Esophagus muscularis mucosa (tissue), 4 donors: ENCODE data around the gene ZNG1C. TPM values are rescaled to one million over a fixed set of nuclear protein-coding genes. Genes with fewer than 3 reads are reported as not detected.
"Not testable (repeated sequence)": the region's sequence is repeated elsewhere in the genome, so short reads cannot be mapped to it uniquely, and the experiment has no call there.

Source experiments
- DNase-seq: peaks from one replicate; pipeline ENCODE4 v3.0.0-alpha.2; 2017; ENCODE audit errors: extremely low spot score
- H3K27ac ChIP-seq, 4 donors: fragments of 200-600 bp; sonication (generic); replicated peaks in 1 of 4; 1 replicate in 3 of 4; 2 replicates in 1 of 4; pipeline ENCODE4 v1.5.1; 2016 to 2019; ENCODE audit warnings: mild to moderate bottlenecking in 1 of 4
- H3K27me3 ChIP-seq, 4 donors: fragments of 200-600 bp; sonication (generic); one replicate each; pipeline versions ENCODE4 v1.5.1 to v1.6.0; 2016 to 2019
- H3K36me3 ChIP-seq, 4 donors: fragments of 200-600 bp; sonication (generic); one replicate each; pipeline ENCODE4 v1.5.1; 2016 to 2019
- H3K4me1 ChIP-seq, 4 donors: fragments of 200-600 bp; sonication (generic); one replicate each; pipeline ENCODE4 v1.5.1; 2016 to 2019
- H3K4me3 ChIP-seq, 4 donors: fragments of 200-600 bp; sonication (generic); 1 replicate in 2 of 4; 2 replicates in 2 of 4; pipeline ENCODE4 v1.5.1; 2016 to 2019; ENCODE audit warnings: mild to moderate bottlenecking in 4 of 4, moderate library complexity in 1 of 4
- H3K9me3 ChIP-seq, 4 donors: fragments of 200-600 bp; sonication (generic); 1 replicate in 3 of 4; 2 replicates in 1 of 4; pipeline ENCODE4 v1.5.1; 2016 to 2019
- WGBS: methylation state at CpG from one replicate; pipeline ENCODE4 v1.1.5; 2018; 5-methylcytosine and 5-hydroxymethylcytosine counted together
- intact Hi-C: fragments of 100-400 bp; cut with DNase I; formaldehyde crosslinking; loops from one replicate; pipeline ENCODE4 v1.15.1; 2023
- total RNA-seq, 4 donors: library from RNA; depleted of rRNA; stranded (reverse); fragments of >200 nt; gene quantifications; one replicate each; pipeline versions ENCODE4 v1.1.0 to v1.2.1, GENCODE V29; 2016

ZNG1C gene
- 10 to 100 TPM in 3 of 4 donors, 1 to 10 TPM in 1; 9.2 to 21.5 (median 15.1) TPM for total RNA-seq

- H3K27me3 ChIP-seq, H3K27ac ChIP-seq, intact Hi-C loops, H3K36me3 ChIP-seq, H3K4me3 ChIP-seq, DNase-seq, H3K9me3 ChIP-seq, H3K4me1 ChIP-seq: not testable (repeated sequence)
- no CpG with 5 or more reads among the region's 32 CpGs for WGBS
Observed at GRCh38 chr9:68241683-68242082, at the start of gene ZNG1C. Gene ZNG1C, plus strand, starts transcription at chr9:68241983. Its CDS starts 49 bp downstream, at chr9:68242032.

- no CpG with 5 or more reads among the region's 11 CpGs for WGBS
Observed at GRCh38 chr9:68242437-68242836, 654 bp downstream of the ZNG1C start.

GRCh38 chr9:68281041-68281440, 39.3 kb downstream of the ZNG1C start:
- H3K36me3 ChIP-seq, H3K9me3 ChIP-seq, DNase-seq, H3K4me1 ChIP-seq, H3K27me3 ChIP-seq, intact Hi-C loops, H3K4me3 ChIP-seq, H3K27ac ChIP-seq: not testable (repeated sequence)
- WGBS = 91% methylated on average over 11 of the region's 16 CpGs

More at GRCh38 chr9:68242437-68242836, 654 bp downstream of the ZNG1C start:
- DNase-seq, H3K36me3 ChIP-seq, H3K27ac ChIP-seq, H3K4me3 ChIP-seq, intact Hi-C loops, H3K4me1 ChIP-seq, H3K9me3 ChIP-seq, H3K27me3 ChIP-seq: not testable (repeated sequence)

GRCh38 chr9:68302567-68302966, 60.8 kb downstream of the ZNG1C start, which contains the start of gene FOXD4L3:
Gene FOXD4L3, plus strand, starts transcription at chr9:68302867. Its CDS starts 85 bp downstream, at chr9:68302952.
- DNase-seq, H3K4me3 ChIP-seq, H3K9me3 ChIP-seq, H3K4me1 ChIP-seq, H3K36me3 ChIP-seq, H3K27ac ChIP-seq, intact Hi-C loops: not testable (repeated sequence)
- peaks cover 0 to 10% (median 0%) of the 10 kb centered on the region in 4 donors for H3K27me3 ChIP-seq
- no CpG with 5 or more reads among the region's 15 CpGs for WGBS

GRCh38 chr9:68303771-68304170, 62.0 kb downstream of the ZNG1C start:
- H3K4me3 ChIP-seq, H3K4me1 ChIP-seq, H3K9me3 ChIP-seq, H3K27ac ChIP-seq, H3K36me3 ChIP-seq, intact Hi-C loops, DNase-seq: not testable (repeated sequence)
- H3K27me3 ChIP-seq = peaks cover 0 to 13% (median 0%) of the 10 kb centered on the region in 4 donors
- WGBS = no CpG with 5 or more reads among the region's 30 CpGs

GRCh38 chr9:68304212-68304611, 62.4 kb downstream of the ZNG1C start:
- intact Hi-C loops, H3K4me3 ChIP-seq, H3K27ac ChIP-seq, H3K36me3 ChIP-seq, DNase-seq, H3K9me3 ChIP-seq, H3K4me1 ChIP-seq: not testable (repeated sequence)
- H3K27me3 ChIP-seq = peaks cover 0 to 13% (median 0%) of the 10 kb centered on the region in 4 donors
- WGBS = no CpG with 5 or more reads among the region's 21 CpGs

GRCh38 chr9:68304777-68305176, 63.0 kb downstream of the ZNG1C start:
- H3K36me3 ChIP-seq, H3K4me1 ChIP-seq, H3K9me3 ChIP-seq, intact Hi-C loops, H3K4me3 ChIP-seq, DNase-seq, H3K27ac ChIP-seq: not testable (repeated sequence)
- peaks cover 0 to 13% (median 0%) of the 10 kb centered on the region in 4 donors for H3K27me3 ChIP-seq
- WGBS = 23% methylated on average over 3 of the region's 4 CpGs

- DNase-seq, H3K9me3 ChIP-seq, H3K36me3 ChIP-seq, H3K4me3 ChIP-seq, H3K4me1 ChIP-seq, H3K27ac ChIP-seq, intact Hi-C loops: not testable (repeated sequence)
- H3K27me3 ChIP-seq = peaks cover 0 to 13% (median 0%) of the 10 kb centered on the region in 4 donors
- 62% methylated on average over 7 of the region's 21 CpGs for WGBS
Observed at GRCh38 chr9:68305680-68306285, 64.0 kb downstream of the ZNG1C start.

- H3K36me3 ChIP-seq, H3K27ac ChIP-seq, H3K9me3 ChIP-seq, H3K4me3 ChIP-seq, DNase-seq, intact Hi-C loops, H3K4me1 ChIP-seq: not testable (repeated sequence)
- peaks cover 0 to 13% (median 0%) of the 10 kb centered on the region in 4 donors for H3K27me3 ChIP-seq
- whole genome bisulfite sequencing = 45% methylated on average over 5 of the region's 37 CpGs
Observed at GRCh38 chr9:68306391-68306964, 64.7 kb downstream of the ZNG1C start.

GRCh38 chr9:68307127-68307526, 65.3 kb downstream of the ZNG1C start:
- H3K36me3 ChIP-seq, DNase-seq, H3K4me1 ChIP-seq, H3K9me3 ChIP-seq, intact Hi-C loops, H3K4me3 ChIP-seq, H3K27ac ChIP-seq: not testable (repeated sequence)
- peaks cover 0 to 13% (median 0%) of the 10 kb centered on the region in 4 donors for H3K27me3 ChIP-seq
- WGBS = 37% methylated on average over 12 of the region's 35 CpGs

GRCh38 chr9:68307654-68308053, 65.9 kb downstream of the ZNG1C start:
- DNase-seq, H3K9me3 ChIP-seq, H3K36me3 ChIP-seq, H3K4me3 ChIP-seq, H3K4me1 ChIP-seq, H3K27ac ChIP-seq, intact Hi-C loops: not testable (repeated sequence)
- H3K27me3 ChIP-seq = peaks cover 0 to 13% (median 0%) of the 10 kb centered on the region in 4 donors
- WGBS = 27% methylated on average over 6 of the region's 21 CpGs

GRCh38 chr9:68311208-68311607, 69.4 kb downstream of the ZNG1C start:
- H3K4me3 ChIP-seq, DNase-seq, H3K9me3 ChIP-seq, intact Hi-C loops, H3K27ac ChIP-seq, H3K4me1 ChIP-seq, H3K36me3 ChIP-seq: not testable (repeated sequence)
- WGBS = no CpG with 5 or more reads among the region's 5 CpGs
- peaks cover 0 to 17% (median 0%) of the 10 kb centered on the region in 4 donors for H3K27me3 ChIP-seq

- H3K27ac ChIP-seq, H3K36me3 ChIP-seq, intact Hi-C loops, H3K9me3 ChIP-seq, H3K4me1 ChIP-seq, DNase-seq, H3K4me3 ChIP-seq: not testable (repeated sequence)
- peaks cover 0 to 14% (median 0%) of the 10 kb centered on the region in 4 donors for H3K27me3 ChIP-seq
- WGBS = 79% methylated on average over 9 of the region's 10 CpGs
Observed at GRCh38 chr9:68318209-68318608, 76.4 kb downstream of the ZNG1C start.
